Left colon (tissue), 2 donors: Measurements from ENCODE around the gene TBC1D25. TPM values are rescaled to one million over a fixed set of nuclear protein-coding genes. Genes with fewer than 3 reads are reported as not detected.

Experiments
- ATAC-seq: fragments of 200-7000 bp; cut with Tn5 transposase; one replicate; pipeline ENCODE4 v1.9.1; 2020; ENCODE audit warnings: mild to moderate bottlenecking, moderate library complexity
- DNase-seq, 2 donors: peaks; one replicate each; pipeline ENCODE4 v3.0.0-alpha.2; 2020
- intact Hi-C, 2 donors: fragments of 100-400 bp; cut with DNase I in 1 of 2; cut with micrococcal nuclease in 1 of 2; formaldehyde crosslinking; loops; one replicate each; pipeline versions ENCODE4 v1.11.2 to v1.14.0; 2022; cut with DNase I, micrococcal nuclease
- long read RNA-seq: library from polyadenylated mRNA; unstranded; transcript quantifications from one replicate; pipeline ENCODE4 v2.0.0, GENCODE V29; 2021
- total RNA-seq, 2 donors: library from RNA; stranded (reverse); fragmentation: NEBNext Ultra II Directional; extraction: Animal tissue kit (Norgen Biotek cat#: 25700); gene quantifications; one replicate each; pipeline ENCODE4 v1.2.1, GENCODE V29; 2021
- donor health status: DM: no; HTN: no; CAD: no.
- donor health status: DM: yes; HTN: yes; CAD: no.

The TBC1D25 gene
- total RNA-seq: 10 to 100 TPM; 11.6 to 15.7 TPM
- long read RNA-seq, full-length matches to known transcripts: 5 of 13 reads
- long read RNA-seq, partial matches to known transcripts: 2 of 13 reads
- long read RNA-seq, other reads (novel, unspliced or antisense): 6 of 13 reads

- intact Hi-C loops: no loop called here
- DNase-seq (peak; percentile 98), ATAC-seq (peak; percentile 91)
These were observed at the start of gene TBC1D25 for GRCh38 chrX:48539345-48540027. TBC1D25 (plus strand) TSS chrX:48539714; CDS start chrX:48539798, 84 bp downstream.

DNA sequence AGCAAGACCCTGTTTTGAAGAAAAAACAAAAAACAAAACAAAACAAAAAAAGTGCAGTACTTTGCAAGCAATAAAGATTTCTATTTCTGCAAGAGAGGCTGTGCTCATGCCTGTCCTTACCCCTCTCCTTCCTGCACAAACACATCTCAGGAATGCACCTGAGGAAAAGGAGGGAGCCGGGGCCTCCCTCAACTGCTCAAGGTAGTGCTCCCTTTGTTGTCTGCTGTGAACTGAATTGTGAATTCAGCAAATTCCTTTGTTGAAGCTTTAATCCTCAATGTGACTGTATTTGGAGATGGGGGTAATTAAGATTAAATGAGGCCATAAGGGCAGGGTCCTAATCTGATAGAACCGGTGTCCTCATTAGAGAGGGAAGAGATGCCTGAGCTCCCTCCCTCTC, 49.6 kb upstream of the TBC1D25 start:
- no peak for DNase-seq
- no peak for ATAC-seq
- intact Hi-C loops: no loop called here

- ATAC-seq: no peak
- DNase-seq: no peak
- intact Hi-C loops: no loop called here
These were observed 48.9 kb upstream of the TBC1D25 start for GRCh38 chrX:48490661-48491060.

DNA sequence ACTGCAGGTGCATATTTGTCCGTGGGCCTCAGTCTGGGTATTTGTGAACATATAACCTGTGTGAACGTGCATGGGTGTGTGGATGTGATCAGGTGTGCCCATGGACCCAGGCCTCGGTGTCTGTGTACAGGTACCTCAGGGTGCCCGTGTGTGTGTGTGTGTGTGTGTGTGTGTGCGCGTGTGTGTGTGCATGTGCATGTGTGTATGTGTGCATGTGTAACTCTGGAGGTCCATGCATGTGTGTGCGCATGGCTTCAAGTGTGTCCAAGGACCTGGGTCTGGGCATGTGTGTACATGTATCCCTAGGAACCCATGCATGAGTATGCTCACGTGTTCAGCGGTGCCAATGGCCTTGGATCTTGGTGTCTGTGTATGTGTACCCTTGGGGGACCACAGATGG, 47.7 kb upstream of the TBC1D25 start:
- intact Hi-C loops: no loop called here
- DNase-seq: no peak
- ATAC-seq: no peak

DNA sequence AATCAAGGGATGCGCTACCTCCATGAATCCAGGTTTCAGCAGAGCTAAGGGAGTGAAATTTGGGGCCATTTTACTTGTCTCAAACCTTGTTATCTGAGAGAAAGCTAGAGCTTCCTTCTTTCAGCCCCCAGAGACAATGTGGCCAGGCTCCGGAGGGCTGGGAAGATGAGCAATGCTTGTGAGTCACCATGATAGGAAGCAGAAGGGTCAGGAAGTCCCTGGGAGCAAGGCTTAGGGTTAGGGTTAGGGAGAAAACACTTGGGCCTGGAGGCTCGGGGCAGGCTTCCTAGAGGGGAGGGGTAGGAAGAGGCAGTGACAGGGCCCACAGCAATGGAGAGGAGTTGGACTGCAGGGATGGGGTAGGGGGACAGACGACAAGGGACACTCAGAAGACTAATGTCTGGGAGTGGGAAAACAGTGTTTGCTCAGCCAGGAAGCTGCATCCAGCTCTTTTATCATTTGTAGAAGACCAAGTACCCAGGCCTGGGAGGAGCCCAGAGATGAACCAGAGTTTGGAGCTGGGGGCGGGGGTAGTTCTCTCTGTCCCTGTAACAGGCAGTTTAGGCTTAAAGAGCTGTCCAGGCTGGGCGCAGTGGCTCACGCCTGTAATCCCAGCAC, 47.1 kb upstream of the TBC1D25 start:
- DNase-seq (no peak), ATAC-seq (no peak)
- intact Hi-C loops: no loop called here

- DNase-seq (peak in 1 of 2 donors; percentile 28), ATAC-seq (peak; percentile 76)
- intact Hi-C loops: no loop called here
These were observed 45.6 kb upstream of the TBC1D25 start for GRCh38 chrX:48493890-48494364.

DNA sequence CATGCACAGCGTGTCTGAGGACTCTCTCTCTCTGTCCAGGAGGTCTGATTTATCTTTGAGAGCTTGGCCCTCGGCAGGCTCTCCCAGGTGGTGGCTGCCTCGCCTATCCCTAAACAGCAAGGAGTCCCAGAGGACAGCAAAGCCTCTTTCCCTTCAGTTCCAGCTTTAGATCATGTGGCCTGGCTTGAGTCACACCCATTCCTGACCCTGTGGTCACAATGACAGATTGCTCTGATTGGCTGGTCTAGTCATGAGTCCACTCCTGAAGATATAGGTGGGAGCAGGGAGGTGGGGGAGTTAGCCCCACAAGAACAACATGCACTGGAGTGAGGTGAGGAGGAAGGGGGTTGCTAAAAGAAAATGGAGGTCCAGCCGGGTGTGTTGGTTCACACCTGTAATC, 42.9 kb upstream of the TBC1D25 start:
- intact Hi-C loops: no loop called here
- DNase-seq (no peak), ATAC-seq (no peak)

DNA sequence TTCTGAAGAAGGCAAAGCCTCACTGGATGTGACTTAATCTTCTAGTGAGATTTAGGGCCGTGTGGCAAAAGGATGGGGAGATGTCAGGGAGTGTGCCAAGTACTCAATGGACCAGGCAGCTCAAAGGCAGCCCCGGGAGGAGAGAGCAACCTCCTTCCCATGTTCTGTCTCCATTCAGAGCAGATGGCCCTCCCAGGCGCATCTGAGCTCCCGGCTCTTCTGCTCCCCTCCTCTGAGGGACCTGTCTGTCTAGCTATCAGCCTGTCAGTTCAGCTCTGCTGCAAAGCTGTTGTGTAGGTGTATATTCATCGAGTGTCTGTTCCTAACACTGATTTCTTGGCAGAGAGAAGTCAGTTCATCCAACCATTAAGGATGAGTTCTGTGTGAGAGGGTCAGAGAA, 41.6 kb upstream of the TBC1D25 start:
- ATAC-seq (no peak), DNase-seq (no peak)
- intact Hi-C loops: no loop called here

GRCh38 chrX:48498374-48498809, 41.1 kb upstream of the TBC1D25 start:
- intact Hi-C loops: no loop called here

GRCh38 chrX:48504261-48504660, 35.3 kb upstream of the TBC1D25 start:
- DNase-seq (no peak), ATAC-seq (no peak)
- intact Hi-C loops: no loop called here

More at GRCh38 chrX:48498374-48498809, 41.1 kb upstream of the TBC1D25 start:
- no peak for DNase-seq
- ATAC-seq: no peak

DNA sequence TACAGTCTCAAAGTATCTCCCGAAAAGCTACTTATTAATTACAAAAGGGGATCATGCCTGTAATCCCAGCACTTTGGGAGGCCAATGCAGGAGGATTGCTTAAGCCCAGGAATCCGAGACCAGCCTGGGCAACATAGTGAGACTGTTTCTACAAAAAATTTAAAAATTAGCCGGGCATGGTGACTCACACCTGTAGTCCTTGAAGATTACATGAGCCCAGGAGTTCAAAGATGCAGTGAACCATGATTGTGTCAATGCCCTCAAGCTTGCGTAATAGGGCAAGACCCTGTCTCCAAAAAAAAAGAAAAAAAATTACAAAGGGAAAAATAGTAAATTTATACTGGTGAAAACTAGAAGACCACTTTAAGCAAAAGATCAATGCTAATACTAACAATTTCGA, 34.0 kb upstream of the TBC1D25 start:
- ATAC-seq (no peak), DNase-seq (no peak)
- intact Hi-C loops: no loop called here

DNA sequence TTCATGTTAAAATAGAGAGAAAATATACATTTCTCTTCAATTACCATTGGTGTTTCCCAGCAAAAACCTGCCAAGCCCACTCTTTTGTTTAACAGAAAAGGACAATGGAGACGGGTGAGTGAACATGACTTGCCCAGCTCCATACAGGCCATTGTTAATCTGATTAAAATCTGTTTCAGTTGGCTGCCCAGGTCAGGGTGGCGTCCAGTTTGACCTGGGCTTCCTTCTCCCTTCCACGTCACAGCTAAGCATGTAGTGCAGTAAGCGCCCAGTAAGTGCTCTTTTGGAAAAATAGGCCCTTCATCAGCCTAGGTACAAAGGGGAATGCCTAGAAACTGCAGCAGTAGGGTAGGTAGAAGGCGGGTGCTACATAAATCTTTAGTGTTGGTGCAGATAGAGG, 32.3 kb upstream of the TBC1D25 start:
- ATAC-seq: no peak
- DNase-seq: no peak
- intact Hi-C loops: no loop called here

DNA sequence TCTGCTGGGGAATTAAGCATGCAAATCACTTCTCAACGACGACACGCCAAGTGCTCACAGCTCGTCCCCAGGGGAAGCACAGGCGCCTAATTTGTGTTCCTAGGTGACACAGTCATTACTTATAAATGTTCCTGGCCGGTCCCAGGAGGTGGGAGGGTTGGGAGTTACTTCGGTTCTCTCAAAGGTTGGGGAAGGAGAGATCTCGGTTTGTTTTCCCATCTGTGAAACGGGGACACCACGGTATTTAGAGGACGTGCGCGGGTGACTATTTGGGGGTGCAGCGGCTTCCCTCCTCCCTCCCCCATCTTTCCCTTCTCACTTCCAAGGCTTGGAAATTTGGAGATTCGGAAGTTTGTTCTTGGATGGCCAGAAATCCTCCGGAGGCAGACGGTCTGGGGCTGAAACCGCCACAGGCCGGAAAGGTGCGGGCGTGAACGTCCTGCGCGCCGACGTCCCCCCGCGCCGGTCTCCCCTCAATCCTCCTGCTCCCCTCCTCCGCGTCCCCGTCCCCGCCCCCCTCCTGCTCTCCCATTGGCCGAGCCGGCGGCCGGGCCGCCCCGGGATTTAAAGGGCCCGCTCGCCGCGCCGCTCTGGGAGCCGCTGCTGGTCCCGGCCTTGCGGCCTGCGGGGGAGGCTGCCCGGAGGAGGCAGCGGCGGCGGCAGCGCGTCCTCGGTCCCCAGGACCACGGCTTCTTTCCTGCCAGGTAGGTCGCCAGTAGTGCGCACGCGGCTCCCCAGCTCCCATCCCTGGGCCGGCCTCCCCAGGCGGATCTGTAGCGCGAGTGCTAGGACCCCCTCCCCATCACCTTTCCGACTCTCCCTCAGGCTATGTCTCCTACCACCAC, 30.9 kb upstream of the TBC1D25 start, which contains the start of gene PORCN:
TSS of gene PORCN (plus strand) at position 593 of the 845 bp plus-strand sequence. CDS start 829 bp downstream, outside the sequence.
- intact Hi-C loops: no loop called here
- ATAC-seq: peak; percentile 96

GRCh38 chrX:48509245-48509590, 30.3 kb upstream of the TBC1D25 start:
- no peak for ATAC-seq
- DNase-seq: no peak

More for the DNA sequence above, 30.9 kb upstream of the TBC1D25 start, which contains the start of gene PORCN:
- DNase-seq: peak; percentile 83 to 87

DNA sequence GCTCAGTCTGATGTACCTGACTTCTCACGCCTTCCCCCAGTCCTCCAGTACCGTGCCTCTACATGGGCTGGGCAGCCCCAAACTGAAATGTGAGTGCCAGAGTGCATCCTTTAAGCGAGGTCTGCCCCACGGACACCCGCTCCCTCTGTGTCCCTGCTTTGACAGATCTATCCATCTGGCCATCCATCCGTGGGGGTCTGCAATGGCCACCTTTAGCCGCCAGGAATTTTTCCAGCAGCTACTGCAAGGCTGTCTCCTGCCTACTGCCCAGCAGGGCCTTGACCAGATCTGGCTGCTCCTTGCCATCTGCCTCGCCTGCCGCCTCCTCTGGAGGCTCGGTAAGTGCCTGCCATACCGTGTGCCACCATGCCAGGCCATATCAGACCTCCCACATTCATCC, 29.9 kb upstream of the TBC1D25 start:
- DNase-seq (no peak), ATAC-seq (no peak)
- intact Hi-C loops: no loop called here

More at GRCh38 chrX:48509245-48509590, 30.3 kb upstream of the TBC1D25 start:
- intact Hi-C loops: no loop called here

GRCh38 chrX:48511560-48511959, 28.0 kb upstream of the TBC1D25 start:
- intact Hi-C loops: no loop called here
- ATAC-seq: no peak
- peak in 1 of 2 donors; percentile 24 for DNase-seq

DNA sequence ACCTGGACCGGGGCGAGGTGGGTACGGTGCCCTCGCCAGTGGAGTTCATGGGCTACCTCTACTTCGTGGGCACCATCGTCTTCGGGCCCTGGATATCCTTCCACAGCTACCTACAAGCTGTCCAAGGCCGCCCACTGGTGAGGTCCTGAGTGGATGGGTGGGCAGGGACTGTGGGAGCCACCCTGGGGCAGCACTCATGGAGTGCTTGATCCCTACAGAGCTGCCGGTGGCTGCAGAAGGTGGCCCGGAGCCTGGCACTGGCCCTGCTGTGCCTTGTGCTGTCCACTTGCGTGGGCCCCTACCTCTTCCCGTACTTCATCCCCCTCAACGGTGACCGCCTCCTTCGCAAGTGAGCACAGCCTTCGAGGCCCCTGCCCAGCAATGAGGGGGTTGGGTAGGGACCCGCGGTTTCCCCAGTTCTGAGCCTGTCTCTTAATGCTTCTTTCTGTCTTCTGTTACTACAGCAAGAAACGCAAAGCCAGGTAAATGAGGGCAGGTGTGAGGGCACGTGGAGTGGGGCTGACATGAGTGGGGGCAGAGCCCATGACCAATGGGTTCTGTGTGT, 27.1 kb upstream of the TBC1D25 start:
- intact Hi-C loops: no loop called here
- ATAC-seq (no peak), DNase-seq (no peak)

DNA sequence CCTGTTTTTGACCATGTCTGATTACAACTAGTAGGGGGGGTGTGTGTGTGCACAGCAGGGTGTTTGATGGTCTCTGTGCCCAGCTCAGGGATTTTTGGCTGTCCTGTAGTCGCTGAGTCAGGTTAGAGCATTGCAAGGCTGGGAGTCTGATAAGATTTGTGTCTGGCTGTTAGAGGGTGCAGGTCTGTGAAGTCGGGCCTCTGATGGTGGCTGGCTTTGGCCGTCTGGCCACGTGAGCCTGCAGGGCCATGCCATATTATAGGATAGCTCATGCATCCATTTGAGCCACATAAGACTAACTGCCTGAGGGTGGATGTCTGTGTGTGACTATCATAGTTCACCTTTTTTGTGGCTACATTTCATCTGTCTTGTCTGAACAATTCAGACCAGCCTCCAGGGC, 25.8 kb upstream of the TBC1D25 start:
- intact Hi-C loops: no loop called here
- ATAC-seq: no peak
- DNase-seq: no peak
